Endodermal cell (in vitro differentiated cells): ENCODE results near the gene PLCXD1. TPM values are rescaled to one million over a fixed set of nuclear protein-coding genes. Genes with fewer than 3 reads are reported as not detected.

ENCODE experiments used
- DNase-seq: peaks from one replicate; pipeline ENCODE4 v3.0.0-alpha.2; 2017
- H3K27ac ChIP-seq: 2 replicates; pipeline ENCODE4 v1.5.1; 2013; ENCODE audit warnings: mild to moderate bottlenecking, low read depth, low read length, moderate library complexity
- H3K27me3 ChIP-seq: 2 replicates; pipeline ENCODE4 v1.6.1; 2013; ENCODE audit warnings: mild to moderate bottlenecking, low read length, moderate library complexity; ENCODE audit not compliant: insufficient read depth, control insufficient read depth, poor library complexity, severe bottlenecking
- H3K36me3 ChIP-seq: 2 replicates; pipeline ENCODE4 v1.7.0; 2013; ENCODE audit warnings: mild to moderate bottlenecking, low read length, moderate library complexity; ENCODE audit not compliant: control insufficient read depth, insufficient read depth
- H3K4me1 ChIP-seq: one replicate; pipeline ENCODE4 v1.7.0; 2013; ENCODE audit warnings: low read length; ENCODE audit not compliant: control insufficient read depth, insufficient read depth
- H3K4me3 ChIP-seq: 2 replicates; pipeline ENCODE4 v1.5.1; 2013; ENCODE audit warnings: mild to moderate bottlenecking, low read length, moderate library complexity
- H3K9ac ChIP-seq: 2 replicates; pipeline ENCODE4 v1.6.1; 2013; ENCODE audit warnings: mild to moderate bottlenecking, low read length, moderate library complexity; ENCODE audit not compliant: poor library complexity, severe bottlenecking; ENCODE audit errors: extremely low read depth
- H3K9me3 ChIP-seq: 2 replicates; pipeline ENCODE4 v1.6.1; 2013; ENCODE audit warnings: mild to moderate bottlenecking, low read length, moderate library complexity; ENCODE audit not compliant: control insufficient read depth
- H3K27ac Mint-ChIP-seq: 2 replicates; pipeline ENCODE4 v1.8.0; 2020; ENCODE audit warnings: mixed read lengths
- H3K27me3 Mint-ChIP-seq: 2 replicates; pipeline ENCODE4 v1.8.0; 2021; ENCODE audit warnings: mild to moderate bottlenecking, mixed read lengths; ENCODE audit not compliant: insufficient read depth
- H3K36me3 Mint-ChIP-seq: 2 replicates; pipeline ENCODE4 v1.8.0; 2020; ENCODE audit warnings: low read depth, mixed read lengths
- H3K4me1 Mint-ChIP-seq: 2 replicates; pipeline ENCODE4 v1.8.0; 2020; ENCODE audit warnings: mixed read lengths
- H3K4me3 Mint-ChIP-seq: 2 replicates; pipeline ENCODE4 v1.8.0; 2020; ENCODE audit warnings: mild to moderate bottlenecking, moderate library complexity, mixed read lengths
- H3K9me3 Mint-ChIP-seq: 2 replicates; pipeline ENCODE4 v1.8.0; 2020; ENCODE audit warnings: mild to moderate bottlenecking, mixed read lengths
- WGBS, 2 experiments: methylation state at CpG; one replicate each; pipeline versions ENCODE4 v1.1.5 to v1.1.7; 2013; ENCODE audit warnings: missing lambda C conversion rate in 2 of 2, mixed read lengths in 1 of 2; ENCODE audit not compliant: insufficient coverage in 1 of 2, insufficient read length in 1 of 2; 5-methylcytosine and 5-hydroxymethylcytosine counted together
- total RNA-seq, 2 donors: library from RNA; stranded (reverse); fragmentation: NEBNext Ultra II Directional in 1 of 2; extraction: Animal tissue kit (Norgen Biotek cat#: 25700) in 1 of 2; gene quantifications; 2 replicates in 1 of 2; 3 replicates in 1 of 2; pipeline ENCODE4 v1.2.1, GENCODE V29; 2021
- TF ChIP-seq, protein P1 (sequence below): fragments of 200-600 bp; sonication (generic); conservative IDR thresholded peaks from 2 replicates; pipeline ENCODE4 v1.5.0; 2021; ENCODE audit warnings: antibody characterized with exemption, mild to moderate bottlenecking

The PLCXD1 gene
- total RNA-seq, 2 donors from 2014 or later: 70.3 to 96.9 TPM

DNA sequence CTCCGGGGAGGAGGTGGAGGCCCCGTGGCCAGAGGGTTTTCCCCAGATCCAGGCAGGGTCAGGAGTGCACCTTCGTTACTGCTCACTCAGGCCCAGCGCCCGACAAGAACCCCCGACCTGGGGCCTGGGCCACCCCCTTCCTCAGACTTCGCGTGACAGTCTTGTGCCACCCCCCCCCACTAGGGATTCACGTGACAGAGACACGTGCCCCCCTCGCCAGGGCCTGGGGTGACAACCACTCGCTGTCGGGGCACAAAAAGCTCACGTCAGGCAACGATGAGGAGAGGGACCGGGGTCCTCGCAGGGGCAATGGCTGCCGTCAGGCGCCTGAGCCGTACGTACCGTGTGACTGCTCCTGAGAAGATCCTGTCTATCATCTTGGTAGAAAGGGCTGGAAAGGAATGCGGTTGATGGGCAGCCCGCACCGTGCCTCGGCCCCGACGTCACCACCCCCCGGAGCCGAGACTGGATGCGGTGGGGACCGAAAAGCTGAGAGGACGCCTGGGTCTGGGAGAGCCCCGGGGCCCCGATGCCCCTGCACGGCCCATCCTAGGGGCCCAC is 60.4 kb downstream of the PLCXD1 start:
- WGBS, 2 experiments: 94 to 95% methylated on average over 28 to 36 of the region's 36 CpGs
- TF ChIP-seq, protein P1, sequence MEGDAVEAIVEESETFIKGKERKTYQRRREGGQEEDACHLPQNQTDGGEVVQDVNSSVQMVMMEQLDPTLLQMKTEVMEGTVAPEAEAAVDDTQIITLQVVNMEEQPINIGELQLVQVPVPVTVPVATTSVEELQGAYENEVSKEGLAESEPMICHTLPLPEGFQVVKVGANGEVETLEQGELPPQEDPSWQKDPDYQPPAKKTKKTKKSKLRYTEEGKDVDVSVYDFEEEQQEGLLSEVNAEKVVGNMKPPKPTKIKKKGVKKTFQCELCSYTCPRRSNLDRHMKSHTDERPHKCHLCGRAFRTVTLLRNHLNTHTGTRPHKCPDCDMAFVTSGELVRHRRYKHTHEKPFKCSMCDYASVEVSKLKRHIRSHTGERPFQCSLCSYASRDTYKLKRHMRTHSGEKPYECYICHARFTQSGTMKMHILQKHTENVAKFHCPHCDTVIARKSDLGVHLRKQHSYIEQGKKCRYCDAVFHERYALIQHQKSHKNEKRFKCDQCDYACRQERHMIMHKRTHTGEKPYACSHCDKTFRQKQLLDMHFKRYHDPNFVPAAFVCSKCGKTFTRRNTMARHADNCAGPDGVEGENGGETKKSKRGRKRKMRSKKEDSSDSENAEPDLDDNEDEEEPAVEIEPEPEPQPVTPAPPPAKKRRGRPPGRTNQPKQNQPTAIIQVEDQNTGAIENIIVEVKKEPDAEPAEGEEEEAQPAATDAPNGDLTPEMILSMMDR: no peak
- no peak overlapping the region for H3K4me3 Mint-ChIP-seq
- Histone ChIP-seq H3K4me1 (no peaks in the 10 kb centered on the region), H3K27me3 (no peaks in the 10 kb centered on the region), H3K27ac (no peak overlapping the region), H3K36me3 (peaks cover 21% of the 10 kb centered on the region), H3K9ac (no peak overlapping the region), H3K4me3 (no peak overlapping the region), H3K9me3 (no peaks in the 10 kb centered on the region)
- no peaks in the 10 kb centered on the region for H3K27me3 Mint-ChIP-seq
- no peaks in the 10 kb centered on the region for H3K4me1 Mint-ChIP-seq
- H3K9me3 Mint-ChIP-seq: peaks cover 19% of the 10 kb centered on the region
- peaks cover 47% of the 10 kb centered on the region for H3K36me3 Mint-ChIP-seq
- DNase-seq: no peak
- no peak overlapping the region for H3K27ac Mint-ChIP-seq

DNA sequence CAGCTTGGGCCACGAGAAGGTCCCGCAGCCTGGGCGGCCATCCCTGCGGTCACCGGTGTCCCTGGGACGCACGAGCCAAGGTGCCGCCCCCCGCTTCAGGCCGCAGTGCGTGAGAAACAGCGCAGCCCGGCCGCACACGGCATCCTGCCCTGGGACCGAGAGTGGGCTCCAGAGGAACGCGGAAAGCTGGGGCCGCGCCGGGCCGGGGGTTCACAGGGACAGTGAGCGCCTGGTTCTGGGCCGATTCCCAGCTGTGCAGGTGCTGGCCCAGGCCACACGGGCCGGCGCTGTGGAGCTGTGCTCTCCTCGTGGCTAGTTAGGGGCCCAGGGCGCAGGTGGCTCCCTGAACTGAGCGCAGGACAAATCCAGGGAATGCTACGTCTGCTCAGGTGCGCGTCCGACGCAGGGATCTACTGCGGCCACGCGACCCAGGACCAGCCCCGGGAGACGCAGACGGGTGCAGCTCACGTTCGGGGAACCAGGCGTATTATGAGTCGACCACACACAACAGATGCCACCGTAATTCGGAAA is 63.3 kb downstream of the PLCXD1 start:
- Mint-ChIP-seq H3K27ac (no peak overlapping the region), H3K4me1 (no peaks in the 10 kb centered on the region), H3K27me3 (no peaks in the 10 kb centered on the region), H3K36me3 (peaks cover 35% of the 10 kb centered on the region), H3K9me3 (peaks cover 7% of the 10 kb centered on the region), H3K4me3 (no peak overlapping the region)
- peaks cover 9% of the 10 kb centered on the region for H3K36me3 ChIP-seq
- H3K9me3 ChIP-seq: no peaks in the 10 kb centered on the region
- H3K27me3 ChIP-seq: no peaks in the 10 kb centered on the region
- no peak for DNase-seq
- WGBS, 2 experiments: 96% methylated on average over 38 to 47 of the region's 47 CpGs
- H3K27ac ChIP-seq: no peak overlapping the region
- H3K4me1 ChIP-seq: no peaks in the 10 kb centered on the region
- TF ChIP-seq, protein P1: no peak
- H3K4me3 ChIP-seq: no peak overlapping the region
- H3K9ac ChIP-seq: no peak overlapping the region

DNA sequence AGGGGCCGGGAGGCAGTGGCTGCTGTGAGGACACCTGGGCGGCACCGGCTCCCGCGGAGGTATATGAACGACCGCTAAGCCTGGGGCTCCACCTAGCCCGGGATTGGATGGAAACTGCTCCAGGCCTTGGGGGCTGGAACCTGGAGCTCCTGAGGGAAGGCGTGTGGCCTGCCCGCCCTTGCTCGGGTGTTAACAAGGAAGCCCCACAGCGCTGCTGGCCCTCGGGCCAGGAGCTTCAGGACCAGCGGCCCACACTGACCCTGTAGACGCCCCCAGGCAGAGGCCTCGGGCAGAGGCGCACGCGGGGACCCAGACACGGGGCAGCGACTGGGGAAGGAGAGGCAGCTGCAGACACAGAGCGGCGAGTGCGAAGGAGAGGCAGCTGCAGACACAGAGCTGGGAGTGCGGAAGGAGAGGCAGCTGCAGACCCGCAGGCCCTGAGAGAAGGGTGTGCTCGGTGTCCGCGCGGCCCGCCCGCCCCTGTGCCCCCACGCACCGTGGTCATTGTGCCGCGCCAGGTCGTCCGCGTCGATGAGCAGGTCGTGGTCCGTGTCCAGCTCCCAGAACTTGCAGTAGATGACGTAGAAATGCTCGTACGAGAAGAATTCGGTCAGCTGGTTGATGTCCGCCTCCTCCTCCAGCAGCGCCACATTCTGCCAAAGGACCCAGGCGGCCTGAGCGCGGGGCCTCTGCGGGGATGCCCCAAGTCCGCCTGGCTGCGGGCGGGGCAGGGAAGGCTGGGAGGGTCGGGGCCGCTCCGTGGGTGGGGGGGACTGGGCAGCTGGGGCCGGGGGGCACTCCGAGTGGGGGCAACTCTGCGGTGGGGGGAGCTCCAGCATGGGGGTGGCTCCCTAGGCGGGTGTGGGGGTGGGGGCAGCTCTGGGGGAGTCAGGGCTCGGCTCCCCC is 64.1 kb downstream of the PLCXD1 start:
- peaks cover 7% of the 10 kb centered on the region for H3K9me3 Mint-ChIP-seq

More for the DNA sequence above, 64.1 kb downstream of the PLCXD1 start:
- H3K27me3 ChIP-seq: no peaks in the 10 kb centered on the region
- no peaks in the 10 kb centered on the region for H3K4me1 ChIP-seq
- H3K36me3 ChIP-seq: peaks cover 14% of the 10 kb centered on the region
- H3K36me3 Mint-ChIP-seq: peaks cover 43% of the 10 kb centered on the region
- no peaks in the 10 kb centered on the region for H3K9me3 ChIP-seq
- WGBS, 2 experiments: 95 to 97% methylated on average over 35 to 58 of the region's 63 CpGs
- H3K4me1 Mint-ChIP-seq: no peaks in the 10 kb centered on the region
- H3K27me3 Mint-ChIP-seq: no peaks in the 10 kb centered on the region
- no peak overlapping the region for H3K9ac ChIP-seq
- DNase-seq: no peak
- H3K27ac ChIP-seq: no peak overlapping the region
- TF ChIP-seq, protein P1: no peak
- no peak overlapping the region for H3K27ac Mint-ChIP-seq
- H3K4me3 Mint-ChIP-seq: no peak overlapping the region
- no peak overlapping the region for H3K4me3 ChIP-seq
